GM19240 (cell line): ENCODE measurements around the gene SPANXA1.
"Not testable (repeated sequence)": the region's sequence is repeated elsewhere in the genome, so short reads cannot be mapped to it uniquely, and the experiment has no call there.

Source experiments
- DNase-seq: peaks from one replicate; pipeline ENCODE4 v3.0.0; 2011; ENCODE audit warnings: low spot score; ENCODE audit not compliant: insufficient read length

The SPANXA1 gene, protein sequence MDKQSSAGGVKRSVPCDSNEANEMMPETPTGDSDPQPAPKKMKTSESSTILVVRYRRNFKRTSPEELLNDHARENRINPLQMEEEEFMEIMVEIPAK

DNA sequence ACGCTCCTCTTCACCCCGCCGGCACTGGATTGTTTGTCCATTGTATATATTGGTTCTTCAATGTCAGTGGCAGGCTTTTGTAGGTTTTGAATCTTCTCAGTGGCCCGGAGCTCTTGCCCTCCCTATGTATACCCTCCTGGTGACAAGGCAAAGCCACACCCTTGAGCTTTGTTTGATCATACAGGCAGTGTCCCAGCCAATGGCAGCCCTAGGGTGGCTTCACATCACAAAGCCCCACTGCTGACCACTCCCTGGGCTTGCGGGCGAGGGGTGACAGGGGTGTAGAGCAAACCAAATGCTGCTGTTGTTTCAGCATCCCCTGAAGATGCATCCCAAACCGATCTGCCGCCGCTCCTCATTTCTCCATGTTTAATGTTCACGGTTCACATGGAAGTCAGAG lies at the start of gene SPANXA1:
SPANXA1 (minus strand) TSS at position 101 of the 400 bp plus-strand sequence; CDS start at position 41, 60 bp downstream.
- not testable (repeated sequence) for DNase-seq

DNA sequence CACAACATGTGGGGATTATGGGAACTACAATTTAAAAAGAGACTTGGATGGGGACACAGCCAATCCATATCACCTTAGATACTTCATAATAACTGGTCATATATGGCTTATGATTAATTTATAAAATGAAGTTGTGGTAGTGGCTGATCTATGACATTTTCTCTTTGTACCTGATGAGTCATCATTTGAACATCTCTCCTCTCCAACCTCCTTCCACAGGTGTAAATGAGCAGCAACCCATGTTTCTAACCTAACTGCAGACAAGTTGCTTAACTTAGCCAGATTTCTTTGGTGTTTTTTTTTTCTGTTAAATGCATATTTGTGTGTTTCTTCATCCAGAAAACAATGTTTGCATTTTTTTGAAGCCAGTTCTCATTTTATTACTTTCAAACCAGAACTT lies 47.6 kb upstream of the SPANXA1 start:
- no peak for DNase-seq

DNA sequence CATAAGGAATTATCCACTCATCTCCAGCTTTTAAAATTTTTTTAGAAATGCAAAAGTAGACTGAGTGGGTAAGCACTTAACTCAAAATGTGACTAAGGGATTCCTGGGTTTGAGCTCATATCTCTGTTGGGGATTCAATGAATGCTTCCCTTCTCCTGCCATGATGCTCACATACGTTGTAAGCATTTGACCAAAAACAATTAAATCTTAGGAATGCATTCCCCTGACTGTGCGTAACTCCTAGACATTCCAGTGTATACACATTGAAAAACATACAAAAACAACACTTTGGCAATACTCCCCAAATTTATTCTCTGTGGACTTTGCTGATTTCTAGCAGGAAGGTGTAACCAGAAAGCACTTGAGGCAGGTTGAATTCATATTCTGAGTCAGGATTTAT lies 34.8 kb upstream of the SPANXA1 start:
- no peak for DNase-seq

DNA sequence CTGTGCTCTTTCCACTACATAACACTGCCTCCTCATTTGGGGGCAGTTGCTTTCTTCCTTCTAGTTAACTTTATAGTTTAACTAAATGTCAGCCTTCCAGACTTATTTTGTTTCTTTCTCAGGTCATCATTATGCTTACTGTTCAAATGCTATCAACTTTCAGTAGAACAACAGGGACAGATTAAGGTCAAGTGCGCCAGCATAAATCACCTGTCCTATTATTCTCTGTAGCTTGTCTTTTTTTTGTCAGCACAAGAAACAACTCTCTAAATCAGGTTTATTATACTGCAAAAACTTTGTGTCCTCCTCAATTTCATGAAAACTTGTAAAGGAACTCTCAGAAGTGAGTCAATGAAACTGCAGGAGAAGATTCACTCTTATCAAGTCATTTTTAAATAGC lies 24.6 kb upstream of the SPANXA1 start:
- no peak for DNase-seq

DNA sequence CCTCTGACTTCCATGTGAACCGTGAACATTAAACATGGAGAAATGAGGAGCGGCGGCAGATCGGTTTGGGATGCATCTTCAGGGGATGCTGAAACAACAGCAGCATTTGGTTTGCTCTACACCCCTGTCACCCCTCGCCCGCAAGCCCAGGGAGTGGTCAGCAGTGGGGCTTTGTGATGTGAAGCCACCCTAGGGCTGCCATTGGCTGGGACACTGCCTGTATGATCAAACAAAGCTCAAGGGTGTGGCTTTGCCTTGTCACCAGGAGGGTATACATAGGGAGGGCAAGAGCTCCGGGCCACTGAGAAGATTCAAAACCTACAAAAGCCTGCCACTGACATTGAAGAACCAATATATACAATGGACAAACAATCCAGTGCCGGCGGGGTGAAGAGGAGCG lies 4.9 kb upstream of the SPANXA1 start, which contains the start of gene SPANXA2:
SPANXA2 (plus strand) TSS at position 301 of the 400 bp plus-strand sequence; CDS start at position 361, 60 bp downstream.
- DNase-seq = not testable (repeated sequence)

DNA sequence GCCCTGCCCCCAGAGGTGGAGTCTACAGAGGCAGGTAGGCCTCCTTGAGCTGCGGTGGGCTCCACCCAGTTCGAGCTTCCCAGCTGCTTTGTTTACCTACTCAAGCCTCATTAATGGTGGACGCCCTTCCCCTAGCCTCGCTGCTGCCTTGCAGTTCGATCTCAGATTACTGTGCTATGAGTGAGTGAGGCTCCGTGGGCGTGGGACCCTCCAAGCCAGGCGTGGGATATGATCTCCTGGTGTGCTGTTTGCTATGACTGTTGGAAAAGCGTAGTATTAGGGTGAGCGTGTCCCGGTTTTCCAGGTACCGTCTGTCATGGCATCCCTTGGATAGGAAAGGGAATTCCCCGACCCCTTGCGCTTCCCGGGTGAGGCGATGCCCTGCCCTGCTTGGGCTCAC lies 42.0 kb downstream of the SPANXA1 start:
- DNase-seq = not testable (repeated sequence)
